NCI-H446 treated with DMSO at 0.1 percent for 48 hours (cell line): ENCODE data around the gene TBCCD1.

Source experiments
- DNase-seq: peaks from one replicate; lab custom pipeline; 2025; lab: John Stamatoyannopoulos, UW

TBCCD1 gene

DNA sequence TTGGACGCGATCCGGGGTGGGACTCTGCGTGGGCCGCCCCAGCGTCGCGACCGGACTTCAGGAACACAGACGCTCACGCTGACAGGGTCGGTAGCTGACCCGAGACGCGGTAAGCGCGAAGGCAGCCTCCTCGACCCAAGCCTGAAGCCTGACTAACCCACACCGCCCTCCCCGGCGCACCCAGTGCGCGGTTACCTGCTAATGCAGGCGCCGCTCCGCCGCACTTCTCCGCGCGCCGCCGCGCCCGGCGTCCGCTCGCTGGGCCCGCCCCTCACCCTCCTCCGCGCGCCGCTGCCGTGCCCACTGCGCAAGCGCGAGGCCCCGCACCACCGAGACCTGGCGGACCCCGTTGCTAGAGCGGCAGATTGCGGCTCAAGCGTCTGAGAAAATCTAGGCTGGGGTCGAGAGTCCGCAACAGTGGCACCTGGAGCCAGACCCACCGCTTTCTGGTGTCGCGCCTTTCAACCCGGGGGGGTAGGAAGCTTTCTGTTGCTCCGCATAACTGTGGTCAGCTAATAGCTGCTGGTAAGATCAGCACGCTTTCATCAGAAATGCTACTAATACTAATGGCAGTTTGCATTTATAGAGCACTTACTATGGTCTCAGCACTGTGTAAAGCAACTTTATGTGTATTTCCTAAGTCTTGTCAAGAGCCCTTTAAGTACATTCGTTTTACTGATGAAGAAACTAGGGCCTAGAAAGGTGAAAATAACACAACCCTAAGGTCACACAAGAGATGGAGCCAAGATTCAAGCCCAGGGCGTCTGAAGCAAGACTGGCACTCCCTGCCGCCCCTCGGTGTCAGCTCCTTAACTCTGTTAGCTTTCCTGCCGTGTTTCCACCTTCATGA lies at the start of gene TBCCD1:
Gene TBCCD1, minus strand, starts transcription at position 268 of the 850 bp plus-strand sequence. CDS start 3,010 bp downstream, outside the sequence.
- DNase-seq = peak; percentile 76

GRCh38 chr3:186616299-186616617 lies 49.1 kb upstream of the TBCCD1 start:
- no peak for DNase-seq

DNA sequence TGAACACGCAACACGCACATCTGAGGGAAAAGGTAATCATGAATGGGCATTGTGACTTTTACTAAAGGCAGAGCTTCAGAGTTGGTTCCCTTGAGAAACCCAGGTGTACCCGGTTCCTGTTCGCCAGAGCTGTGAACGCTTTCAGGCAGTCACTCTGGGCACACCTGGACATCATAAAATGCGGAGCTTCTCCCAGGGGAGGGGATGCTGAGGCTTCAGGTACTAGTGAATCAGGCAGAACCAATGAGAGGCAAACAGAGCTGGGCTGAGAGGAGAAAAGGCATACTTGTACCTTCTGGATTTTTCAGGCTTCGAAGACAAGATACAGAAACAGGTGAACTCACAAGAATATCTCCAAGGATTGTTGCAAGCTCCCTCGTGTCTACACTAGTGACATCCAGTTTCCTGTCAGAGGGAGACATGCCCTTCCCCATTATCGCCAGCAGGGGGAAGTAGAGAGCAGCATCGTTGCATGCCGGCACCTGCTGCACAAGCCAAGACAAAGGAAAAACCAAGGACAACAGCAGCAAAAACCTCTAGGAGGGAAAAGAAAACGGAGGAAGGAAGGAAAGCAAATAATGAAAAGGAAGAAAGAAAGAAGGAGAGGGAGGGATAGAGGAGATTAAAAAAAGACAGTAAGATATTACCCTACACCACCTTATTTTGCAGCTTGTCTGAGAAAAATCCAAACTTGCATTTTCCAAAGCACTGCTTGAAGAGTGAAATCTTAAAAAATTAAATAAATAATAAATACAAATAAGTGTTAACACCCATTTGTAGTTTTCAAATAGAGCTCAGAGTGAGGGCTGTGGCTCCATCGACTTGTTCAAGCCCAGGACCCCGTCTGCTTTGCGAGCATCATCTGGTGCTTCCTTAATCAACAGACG lies 47.7 kb upstream of the TBCCD1 start:
- DNase-seq = peak; percentile 57

DNA sequence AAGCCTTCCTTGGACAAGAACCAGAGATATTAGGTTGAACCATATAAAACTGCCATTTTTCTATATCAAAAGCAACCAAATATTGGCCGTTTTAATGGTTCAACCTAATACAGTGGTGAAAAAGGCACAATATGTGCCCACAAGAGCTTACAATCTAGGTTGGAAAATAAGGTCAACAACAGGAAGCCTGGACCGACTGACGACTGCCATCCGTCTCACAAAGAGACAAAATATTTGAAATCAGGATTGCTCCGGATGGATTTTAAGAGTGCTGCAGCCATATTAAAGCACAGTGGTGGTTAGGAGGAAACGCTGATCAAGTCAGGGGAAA lies 47.1 kb upstream of the TBCCD1 start:
- DNase-seq = no peak

- no peak for DNase-seq
Observed at GRCh38 chr3:186613637-186614265, 46.6 kb upstream of the TBCCD1 start.

DNA sequence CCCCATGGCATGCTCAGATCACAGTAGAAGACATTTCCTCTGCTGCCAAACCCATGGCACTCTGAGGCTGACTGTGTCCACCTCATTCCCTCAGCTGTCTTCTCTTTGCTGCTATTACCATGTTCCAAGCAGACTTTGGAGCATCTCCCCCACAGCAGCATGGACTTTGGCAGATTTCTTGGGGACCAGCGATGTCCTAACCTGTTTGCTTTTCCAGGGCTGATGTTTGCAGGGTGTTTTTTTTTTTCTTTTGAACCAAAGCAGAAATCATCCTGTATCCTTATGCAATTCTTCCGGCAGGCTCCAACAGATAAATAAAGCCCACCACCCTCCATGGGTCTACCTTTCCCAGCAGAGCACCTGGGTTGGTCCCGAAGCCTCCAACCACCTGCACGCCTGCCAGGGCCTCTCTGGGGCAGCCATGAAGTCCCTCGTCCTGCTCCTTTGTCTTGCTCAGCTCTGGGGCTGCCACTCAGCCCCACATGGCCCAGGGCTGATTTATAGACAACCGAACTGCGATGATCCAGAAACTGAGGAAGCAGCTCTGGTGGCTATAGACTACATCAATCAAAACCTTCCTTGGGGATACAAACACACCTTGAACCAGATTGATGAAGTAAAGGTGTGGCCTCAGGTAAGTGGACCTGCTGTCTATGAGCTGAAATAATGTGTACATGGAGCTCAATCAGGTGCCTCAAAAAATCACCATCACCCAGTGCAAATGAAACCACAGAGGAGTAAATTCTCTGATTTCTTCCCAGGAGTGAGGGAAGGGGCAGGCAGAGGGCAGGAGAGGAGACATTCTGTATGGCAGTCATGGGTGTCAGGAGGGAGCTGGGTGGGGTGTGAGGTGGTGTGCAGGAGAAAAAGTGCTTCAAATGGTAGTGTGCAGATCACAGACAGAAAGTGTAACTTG lies 45.8 kb upstream of the TBCCD1 start, which contains the start of gene AHSG:
Gene AHSG, plus strand, starts transcription at position 340 of the 916 bp plus-strand sequence. Its CDS starts 82 bp downstream, at position 422.
- DNase-seq = no peak

- DNase-seq = no peak
Observed at GRCh38 chr3:186612065-186612464, 44.9 kb upstream of the TBCCD1 start.

GRCh38 chr3:186609247-186609868 lies 42.2 kb upstream of the TBCCD1 start:
- no peak for DNase-seq

DNA sequence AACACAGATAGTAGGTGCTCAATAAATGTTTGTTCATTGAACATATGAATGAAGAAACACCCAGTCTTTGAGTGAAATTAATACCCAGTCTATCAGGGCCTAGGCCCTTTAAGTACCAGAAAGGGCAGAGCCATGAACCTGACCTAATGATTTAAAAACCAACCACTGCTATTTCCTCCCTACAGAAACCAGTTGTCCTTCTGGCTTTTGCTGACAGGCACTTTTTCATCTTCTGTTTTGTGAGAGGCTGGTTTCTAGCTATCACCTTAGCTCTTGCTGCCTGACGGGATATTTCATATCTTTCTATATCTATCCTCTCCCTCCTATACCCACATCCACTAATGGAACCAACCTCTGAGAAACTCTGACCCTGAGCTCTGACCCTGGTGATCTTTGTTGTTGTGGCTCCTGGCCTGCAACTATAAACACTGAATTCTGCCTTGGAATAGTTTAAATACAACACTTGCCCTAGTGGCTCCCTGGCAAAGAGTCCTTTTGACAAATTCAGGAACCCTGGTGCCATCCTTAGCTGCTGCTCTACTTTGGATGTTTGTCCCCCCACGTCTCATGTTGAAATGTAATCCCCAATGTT lies 41.6 kb upstream of the TBCCD1 start:
- DNase-seq = no peak

DNA sequence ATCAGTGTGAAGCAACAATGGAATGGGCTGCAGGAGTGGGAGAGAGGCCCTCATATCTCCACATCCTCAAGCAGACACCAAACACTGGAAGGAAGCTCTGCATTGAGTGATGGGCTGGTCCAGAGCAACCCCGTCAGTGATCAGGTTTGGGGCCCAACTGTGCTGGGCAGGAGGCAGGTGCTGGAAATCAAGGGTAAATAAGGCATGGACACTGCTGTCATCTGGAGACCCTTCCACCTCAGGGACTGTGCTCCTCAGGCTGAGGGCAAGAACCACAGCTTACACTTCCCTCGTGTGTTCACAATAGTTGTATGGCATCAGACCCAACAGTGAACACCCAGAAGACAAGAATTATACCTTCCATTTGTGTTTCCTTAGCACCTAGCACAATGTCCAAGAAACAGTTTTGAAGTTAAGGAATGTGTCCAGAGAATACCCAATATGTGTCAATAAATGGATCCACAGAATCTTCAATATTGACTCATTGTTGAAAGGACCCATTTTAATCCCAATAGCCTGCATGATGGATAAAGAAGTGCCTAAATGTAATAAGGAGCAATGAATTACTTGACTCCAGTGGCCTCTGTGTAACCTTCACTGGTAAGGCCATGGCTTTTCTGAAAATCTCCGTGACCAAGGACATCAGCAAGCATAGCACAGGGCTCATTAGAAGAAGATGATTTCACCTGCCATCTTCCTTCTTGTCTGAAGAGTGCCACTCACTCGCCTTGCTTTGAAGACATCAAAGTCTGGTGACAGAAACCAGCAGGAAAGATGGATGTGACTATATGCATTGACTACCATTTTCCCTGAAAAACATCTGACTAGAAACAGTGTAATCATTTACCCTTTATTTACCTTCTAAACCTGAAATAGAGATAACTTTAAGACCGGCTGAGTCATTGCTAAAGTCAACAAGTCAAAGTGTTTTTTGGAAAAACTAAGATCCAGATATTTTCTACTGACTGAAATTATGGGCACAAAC lies 38.7 kb upstream of the TBCCD1 start:
- DNase-seq = no peak

DNA sequence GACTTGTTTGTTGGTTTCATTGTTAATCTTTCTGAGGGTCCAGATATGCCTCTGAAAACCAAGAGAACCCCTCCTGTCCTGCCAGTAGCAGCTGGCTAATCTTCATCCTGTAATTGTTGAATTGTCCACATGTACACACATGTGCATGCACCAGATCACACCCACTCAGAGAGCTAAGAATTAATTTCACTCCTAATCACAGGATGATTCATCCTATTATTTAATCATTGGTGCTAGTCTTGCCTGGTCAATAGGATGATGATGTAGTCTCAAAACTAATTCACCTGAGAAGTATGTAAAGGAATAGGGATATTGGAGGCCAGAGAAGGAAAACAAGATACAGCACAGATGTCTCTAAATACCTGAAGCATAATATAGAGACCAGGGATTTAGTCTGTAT lies 37.9 kb upstream of the TBCCD1 start:
- no peak for DNase-seq

DNA sequence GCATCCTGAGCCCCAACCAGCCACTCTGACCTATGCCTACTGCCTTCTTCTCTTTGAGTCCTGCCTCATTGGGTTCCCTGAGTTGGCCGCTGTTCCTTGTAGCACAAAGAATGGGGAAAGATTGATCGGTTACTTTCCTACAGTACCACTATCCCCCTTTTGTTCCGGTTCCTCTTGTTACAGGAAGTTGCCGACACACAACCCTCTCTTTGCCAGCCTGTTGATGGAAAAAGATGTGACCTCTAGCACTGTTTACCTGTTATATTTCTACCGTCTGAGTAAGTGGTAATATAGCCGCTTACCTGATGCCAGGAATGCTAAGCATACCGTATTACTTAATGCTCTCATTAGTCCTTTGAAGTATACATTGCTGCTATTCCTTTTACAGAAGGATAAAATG lies 36.0 kb upstream of the TBCCD1 start:
- DNase-seq = no peak

GRCh38 chr3:186600896-186601295 lies 33.8 kb upstream of the TBCCD1 start:
- DNase-seq = no peak

GRCh38 chr3:186599785-186600166 lies 32.6 kb upstream of the TBCCD1 start:
- DNase-seq = no peak

DNA sequence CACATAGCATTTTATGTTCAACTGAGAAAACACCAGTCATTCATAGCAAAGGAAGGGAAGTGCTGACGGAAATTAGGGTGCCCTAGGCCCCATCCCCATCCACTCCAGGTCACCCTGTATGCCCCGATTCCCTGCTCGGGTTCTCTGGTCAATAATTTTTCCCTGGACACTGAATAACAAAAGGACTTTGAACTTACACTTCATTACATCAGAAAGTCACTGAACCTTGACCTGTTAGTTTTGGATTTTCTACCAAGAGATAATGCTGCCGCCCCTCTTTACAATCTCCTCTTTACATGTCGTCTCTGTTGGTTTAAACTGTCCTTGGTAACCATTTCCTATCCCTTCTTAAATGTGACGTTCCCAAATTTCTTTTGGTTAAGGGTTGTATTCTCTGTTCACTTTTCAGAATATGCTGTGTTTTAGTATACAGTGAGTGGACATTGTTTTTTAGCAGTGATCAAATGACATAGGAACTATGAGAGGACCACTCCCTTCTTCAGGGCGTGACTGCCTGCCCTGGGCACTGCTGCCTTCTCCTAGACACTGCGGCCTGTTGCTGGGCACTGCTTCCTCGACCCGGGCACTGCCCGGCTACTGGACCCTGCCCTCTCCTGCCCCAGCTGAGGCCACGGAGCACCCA lies 32.1 kb upstream of the TBCCD1 start:
- DNase-seq = no peak

- DNase-seq = no peak
Observed at GRCh38 chr3:186598794-186599141, 31.6 kb upstream of the TBCCD1 start.

GRCh38 chr3:186598108-186598784 lies 31.1 kb upstream of the TBCCD1 start:
- no peak for DNase-seq

DNA sequence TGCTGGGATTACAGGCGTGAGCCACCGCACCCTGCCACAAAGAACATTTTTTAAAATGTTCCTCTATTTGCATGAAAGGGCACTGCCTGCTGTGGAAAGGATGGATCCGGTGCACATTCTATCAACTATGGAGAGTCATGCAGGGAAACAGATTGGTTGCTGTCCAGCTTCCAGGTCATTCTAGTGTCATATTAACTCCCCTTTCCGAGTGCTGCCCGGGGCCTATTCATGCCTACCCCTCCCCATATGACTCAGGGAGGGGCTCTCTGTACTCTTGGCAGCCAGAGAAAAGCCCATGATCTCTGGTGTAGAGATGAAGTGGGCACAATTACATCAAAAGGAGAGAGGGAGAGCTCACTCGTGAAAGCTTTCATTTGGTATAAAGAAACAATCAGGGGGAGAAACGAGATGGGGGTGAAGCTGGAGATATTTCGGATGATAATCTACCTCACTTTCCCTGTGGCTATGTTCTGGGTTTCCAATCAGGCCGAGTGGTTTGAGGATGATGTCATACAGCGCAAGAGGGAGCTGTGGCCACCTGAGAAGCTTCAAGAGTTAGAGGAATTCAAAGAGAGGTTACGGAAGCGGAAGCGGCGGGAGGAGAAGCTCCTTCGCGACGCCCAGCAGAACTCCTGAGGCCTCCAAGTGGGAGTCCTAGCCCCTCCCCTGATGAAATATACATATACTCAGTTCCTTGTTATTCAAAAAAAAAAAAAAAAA lies 29.6 kb upstream of the TBCCD1 start:
- no peak for DNase-seq
